ENCODE measurements around the gene MYOC.

DNA sequence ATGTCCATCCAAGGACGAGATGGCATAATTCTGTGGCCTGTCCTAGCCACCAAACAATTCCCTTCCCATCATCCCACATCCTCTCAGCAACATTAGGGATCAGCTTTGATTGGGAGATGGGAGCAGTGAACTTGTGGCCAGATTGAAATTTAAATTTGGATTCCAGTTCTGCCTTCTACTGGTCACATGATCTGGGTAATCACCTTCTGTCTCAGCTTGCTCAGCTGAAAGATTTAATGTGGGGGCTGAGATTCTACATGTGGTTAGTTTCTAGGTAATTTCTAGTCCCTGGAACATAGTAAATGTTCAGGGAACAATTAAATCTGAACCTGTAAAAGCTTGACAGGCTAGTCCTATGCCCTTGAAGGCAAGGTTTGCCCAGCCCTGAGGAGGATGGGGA is 27.3 kb downstream of the MYOC start:
- TF ChIP-seq, protein P1, sequence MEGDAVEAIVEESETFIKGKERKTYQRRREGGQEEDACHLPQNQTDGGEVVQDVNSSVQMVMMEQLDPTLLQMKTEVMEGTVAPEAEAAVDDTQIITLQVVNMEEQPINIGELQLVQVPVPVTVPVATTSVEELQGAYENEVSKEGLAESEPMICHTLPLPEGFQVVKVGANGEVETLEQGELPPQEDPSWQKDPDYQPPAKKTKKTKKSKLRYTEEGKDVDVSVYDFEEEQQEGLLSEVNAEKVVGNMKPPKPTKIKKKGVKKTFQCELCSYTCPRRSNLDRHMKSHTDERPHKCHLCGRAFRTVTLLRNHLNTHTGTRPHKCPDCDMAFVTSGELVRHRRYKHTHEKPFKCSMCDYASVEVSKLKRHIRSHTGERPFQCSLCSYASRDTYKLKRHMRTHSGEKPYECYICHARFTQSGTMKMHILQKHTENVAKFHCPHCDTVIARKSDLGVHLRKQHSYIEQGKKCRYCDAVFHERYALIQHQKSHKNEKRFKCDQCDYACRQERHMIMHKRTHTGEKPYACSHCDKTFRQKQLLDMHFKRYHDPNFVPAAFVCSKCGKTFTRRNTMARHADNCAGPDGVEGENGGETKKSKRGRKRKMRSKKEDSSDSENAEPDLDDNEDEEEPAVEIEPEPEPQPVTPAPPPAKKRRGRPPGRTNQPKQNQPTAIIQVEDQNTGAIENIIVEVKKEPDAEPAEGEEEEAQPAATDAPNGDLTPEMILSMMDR (IDR thresholded peaks at IDR 0.05) = no peak
- no peak for TF ChIP-seq POLR2A (IDR thresholded peaks at IDR 0.05)

Data from esophagus squamous epithelium (tissue), 4 donors.